ENCODE data around the gene EEF2K. TPM values are rescaled to one million over a fixed set of nuclear protein-coding genes. Genes with fewer than 3 reads are reported as not detected.

EEF2K gene
- total and polyA plus RNA-seq, 2 donors from 2014 or later, result 2.8 to 28.1 TPM

DNA sequence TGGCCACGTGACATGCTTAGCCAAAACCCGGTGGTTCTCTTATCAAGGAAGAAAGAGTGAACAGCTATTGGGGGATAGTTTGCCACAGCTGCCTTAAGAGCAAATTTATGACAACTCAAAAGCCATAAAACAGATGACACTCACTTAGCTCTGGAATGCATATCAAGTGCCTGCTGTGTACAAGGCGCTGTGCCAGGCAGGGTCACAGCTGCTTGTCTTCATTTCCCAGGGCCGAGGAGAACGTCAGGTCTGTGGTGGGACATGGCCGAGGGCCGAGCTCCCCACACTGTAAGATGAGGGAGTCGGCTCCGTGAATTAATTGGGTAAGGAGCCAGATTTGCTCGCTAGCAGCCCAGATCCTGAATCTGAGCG lies 14.0 kb downstream of the EEF2K start:
- Histone ChIP-seq H3K36me3 (ENCODE audit: control insufficient read depth in 2 of 3, insufficient read depth in 3 of 3, low read length in 3 of 3) (no peaks in the 10 kb centered on the region), H3K27ac (ENCODE audit: low read depth in 2 of 2, low read length in 2 of 2) (no peak overlapping the region), H3K9ac (ENCODE audit: low read length in 3 of 3) (no peak overlapping the region), H3K9me3 (ENCODE audit: control insufficient read depth in 2 of 3, insufficient read depth in 1 of 3, low read length in 3 of 3) (no peaks in the 10 kb centered on the region), H3K4me1 (ENCODE audit: control insufficient read depth in 2 of 3, insufficient read depth in 2 of 3, low read depth in 1 of 3, low read length in 3 of 3) (no peaks in the 10 kb centered on the region), H3K27me3 (ENCODE audit: control insufficient read depth, insufficient read depth, low read length) (no peaks in the 10 kb centered on the region), H3K4me3 (ENCODE audit: low read length in 3 of 3) (no peak overlapping the region)
- intact Hi-C loops (cut with DNase I), result no loop called here
- FAIRE-seq (no peak), DNase-seq (peak in 3 of 5 donors; percentile 23 to 87 (median 74))
- TF ChIP-seq, protein P1, sequence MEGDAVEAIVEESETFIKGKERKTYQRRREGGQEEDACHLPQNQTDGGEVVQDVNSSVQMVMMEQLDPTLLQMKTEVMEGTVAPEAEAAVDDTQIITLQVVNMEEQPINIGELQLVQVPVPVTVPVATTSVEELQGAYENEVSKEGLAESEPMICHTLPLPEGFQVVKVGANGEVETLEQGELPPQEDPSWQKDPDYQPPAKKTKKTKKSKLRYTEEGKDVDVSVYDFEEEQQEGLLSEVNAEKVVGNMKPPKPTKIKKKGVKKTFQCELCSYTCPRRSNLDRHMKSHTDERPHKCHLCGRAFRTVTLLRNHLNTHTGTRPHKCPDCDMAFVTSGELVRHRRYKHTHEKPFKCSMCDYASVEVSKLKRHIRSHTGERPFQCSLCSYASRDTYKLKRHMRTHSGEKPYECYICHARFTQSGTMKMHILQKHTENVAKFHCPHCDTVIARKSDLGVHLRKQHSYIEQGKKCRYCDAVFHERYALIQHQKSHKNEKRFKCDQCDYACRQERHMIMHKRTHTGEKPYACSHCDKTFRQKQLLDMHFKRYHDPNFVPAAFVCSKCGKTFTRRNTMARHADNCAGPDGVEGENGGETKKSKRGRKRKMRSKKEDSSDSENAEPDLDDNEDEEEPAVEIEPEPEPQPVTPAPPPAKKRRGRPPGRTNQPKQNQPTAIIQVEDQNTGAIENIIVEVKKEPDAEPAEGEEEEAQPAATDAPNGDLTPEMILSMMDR (IDR thresholded peaks at IDR 0.05; ENCODE audit: borderline replicate concordance, extremely low read depth, insufficient read depth), result no peak

DNA sequence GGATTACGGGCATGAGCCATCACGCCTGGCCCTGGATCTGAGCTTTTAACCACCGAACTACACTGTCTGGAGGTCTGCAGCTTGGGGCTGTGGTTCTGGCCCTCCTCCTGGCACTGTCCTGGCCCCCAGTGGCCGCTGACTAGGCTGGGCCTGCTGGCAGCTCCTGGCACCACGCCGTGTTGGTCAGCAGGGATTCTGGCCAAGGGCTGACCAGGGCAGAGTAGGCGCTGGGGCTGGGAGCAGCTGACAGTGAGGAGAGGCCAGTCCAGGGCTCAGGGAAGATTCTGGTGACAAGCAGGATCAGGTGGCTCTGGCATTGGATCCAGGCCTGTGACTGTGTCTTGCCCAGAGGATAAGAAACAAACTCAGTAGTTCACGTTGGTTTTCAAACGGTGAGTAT lies 14.6 kb downstream of the EEF2K start:
- H3K4me3 ChIP-seq (ENCODE audit: low read length in 3 of 3), result no peak overlapping the region
- H3K4me1 ChIP-seq (ENCODE audit: control insufficient read depth in 2 of 3, insufficient read depth in 2 of 3, low read depth in 1 of 3, low read length in 3 of 3), result no peaks in the 10 kb centered on the region
- H3K9ac ChIP-seq (ENCODE audit: low read length in 3 of 3), result no peak overlapping the region
- DNase-seq (no peak), FAIRE-seq (no peak)
- no peaks in the 10 kb centered on the region for H3K36me3 ChIP-seq (ENCODE audit: control insufficient read depth in 2 of 3, insufficient read depth in 3 of 3, low read length in 3 of 3)
- intact Hi-C loops (cut with DNase I), result no loop called here
- H3K27me3 ChIP-seq (ENCODE audit: control insufficient read depth, insufficient read depth, low read length), result no peaks in the 10 kb centered on the region
- H3K9me3 ChIP-seq (ENCODE audit: control insufficient read depth in 2 of 3, insufficient read depth in 1 of 3, low read length in 3 of 3), result no peaks in the 10 kb centered on the region
- H3K27ac ChIP-seq (ENCODE audit: low read depth in 2 of 2, low read length in 2 of 2), result no peak overlapping the region
- TF ChIP-seq, protein P1 (IDR thresholded peaks at IDR 0.05; ENCODE audit: borderline replicate concordance, extremely low read depth, insufficient read depth), result no peak

- Histone ChIP-seq H3K27ac (ENCODE audit: low read depth in 2 of 2, low read length in 2 of 2) (no peak overlapping the region), H3K27me3 (ENCODE audit: control insufficient read depth, insufficient read depth, low read length) (no peaks in the 10 kb centered on the region), H3K4me3 (ENCODE audit: low read length in 3 of 3) (no peak overlapping the region), H3K4me1 (ENCODE audit: control insufficient read depth in 2 of 3, insufficient read depth in 2 of 3, low read depth in 1 of 3, low read length in 3 of 3) (no peaks in the 10 kb centered on the region), H3K9ac (ENCODE audit: low read length in 3 of 3) (no peak overlapping the region), H3K9me3 (ENCODE audit: control insufficient read depth in 2 of 3, insufficient read depth in 1 of 3, low read length in 3 of 3) (no peaks in the 10 kb centered on the region), H3K36me3 (ENCODE audit: control insufficient read depth in 2 of 3, insufficient read depth in 3 of 3, low read length in 3 of 3) (no peaks in the 10 kb centered on the region)
- TF ChIP-seq, protein P1 (IDR thresholded peaks at IDR 0.05; ENCODE audit: borderline replicate concordance, extremely low read depth, insufficient read depth), result no peak
- FAIRE-seq (no peak), DNase-seq (no peak)
- intact Hi-C loops (cut with DNase I), result no loop called here
Observed at GRCh38 chr16:22222006-22222405, 15.9 kb downstream of the EEF2K start.

- H3K36me3 ChIP-seq (ENCODE audit: control insufficient read depth in 2 of 3, insufficient read depth in 3 of 3, low read length in 3 of 3), result no peaks in the 10 kb centered on the region
- H3K27ac ChIP-seq (ENCODE audit: low read depth in 2 of 2, low read length in 2 of 2), result no peak overlapping the region
- no peaks in the 10 kb centered on the region for H3K9me3 ChIP-seq (ENCODE audit: control insufficient read depth in 2 of 3, insufficient read depth in 1 of 3, low read length in 3 of 3)
- no peaks in the 10 kb centered on the region for H3K27me3 ChIP-seq (ENCODE audit: control insufficient read depth, insufficient read depth, low read length)
- DNase-seq, result no peak
- no peak overlapping the region for H3K4me3 ChIP-seq (ENCODE audit: low read length in 3 of 3)
- TF ChIP-seq, protein P1 (IDR thresholded peaks at IDR 0.05; ENCODE audit: borderline replicate concordance, extremely low read depth, insufficient read depth), result no peak
- intact Hi-C loops (cut with DNase I), result no loop called here
- no peaks in the 10 kb centered on the region for H3K4me1 ChIP-seq (ENCODE audit: control insufficient read depth in 2 of 3, insufficient read depth in 2 of 3, low read depth in 1 of 3, low read length in 3 of 3)
- FAIRE-seq, result no peak
- no peak overlapping the region for H3K9ac ChIP-seq (ENCODE audit: low read length in 3 of 3)
Observed at GRCh38 chr16:22222998-22223397, 16.9 kb downstream of the EEF2K start.

Data from kidney (tissue), 14 donors.